GM21825 (cell line): ENCODE measurements around the gene GALNT15.

Experiments used
- ATAC-seq: cut with Tn5 transposase; IDR thresholded peaks from one replicate; pipeline ENCODE4 v1.9.1; 2021; ENCODE audit warnings: mild to moderate bottlenecking, moderate library complexity; ENCODE audit not compliant: unreplicated experiment

The GALNT15 gene

DNA sequence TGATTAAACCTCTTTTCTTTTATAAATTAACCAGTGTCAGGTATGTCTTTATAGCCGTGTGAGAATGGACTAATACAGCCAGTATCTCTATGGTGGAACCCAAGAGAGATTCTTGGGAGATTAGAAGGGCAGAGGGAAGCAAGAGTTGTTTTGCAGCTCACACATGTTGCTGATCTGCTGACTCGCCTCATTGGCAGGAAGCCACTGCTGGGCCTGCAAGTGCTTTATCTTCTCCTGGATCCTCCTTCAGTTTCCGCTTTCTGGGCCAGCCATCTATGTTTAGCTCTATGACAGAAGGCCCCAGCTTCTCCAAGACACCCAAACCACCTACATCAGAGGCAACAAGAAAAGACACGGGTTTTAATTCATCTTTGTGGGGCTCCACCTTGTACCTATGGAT, 23.4 kb upstream of the GALNT15 start:
- ATAC-seq = no peak

DNA sequence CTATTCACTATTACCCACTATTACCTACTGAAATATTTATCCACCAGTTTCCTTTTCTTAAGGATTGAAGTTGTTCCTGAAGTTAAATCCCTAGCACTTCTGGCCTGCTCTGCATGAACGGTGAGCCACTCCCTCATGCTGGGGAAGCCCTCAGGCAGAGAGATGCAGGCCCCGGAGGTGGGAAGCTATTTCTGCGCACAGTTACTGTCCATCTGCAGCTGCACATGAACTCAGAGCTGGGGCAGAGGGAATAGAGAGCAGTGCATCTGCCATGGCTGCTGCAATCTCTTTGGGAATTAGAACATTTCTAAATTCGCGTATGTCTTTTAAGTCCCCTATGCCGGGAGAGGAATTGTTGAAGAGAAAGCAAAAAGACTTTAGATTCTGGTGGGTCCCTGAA, 6.3 kb upstream of the GALNT15 start:
- no peak for ATAC-seq

DNA sequence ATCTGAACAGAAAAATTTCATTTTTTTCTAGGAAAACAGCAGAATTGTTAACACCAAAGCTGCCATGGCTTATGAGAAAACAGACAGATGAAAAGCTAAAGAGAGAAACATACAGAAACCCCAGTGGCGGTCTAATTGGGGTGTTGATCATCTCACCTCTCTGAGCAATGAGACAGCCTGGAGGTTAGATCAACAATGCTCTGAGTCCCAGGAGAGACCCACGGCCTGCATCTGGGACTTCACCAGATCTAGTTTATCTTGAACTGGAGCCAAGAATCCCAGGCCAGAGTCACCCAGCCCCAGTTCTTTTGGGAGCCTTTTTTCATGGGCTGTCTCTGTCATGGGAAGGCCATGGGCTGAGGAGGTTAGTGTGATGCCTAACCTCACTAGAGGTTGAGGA, 3.5 kb upstream of the GALNT15 start:
- no peak for ATAC-seq

DNA sequence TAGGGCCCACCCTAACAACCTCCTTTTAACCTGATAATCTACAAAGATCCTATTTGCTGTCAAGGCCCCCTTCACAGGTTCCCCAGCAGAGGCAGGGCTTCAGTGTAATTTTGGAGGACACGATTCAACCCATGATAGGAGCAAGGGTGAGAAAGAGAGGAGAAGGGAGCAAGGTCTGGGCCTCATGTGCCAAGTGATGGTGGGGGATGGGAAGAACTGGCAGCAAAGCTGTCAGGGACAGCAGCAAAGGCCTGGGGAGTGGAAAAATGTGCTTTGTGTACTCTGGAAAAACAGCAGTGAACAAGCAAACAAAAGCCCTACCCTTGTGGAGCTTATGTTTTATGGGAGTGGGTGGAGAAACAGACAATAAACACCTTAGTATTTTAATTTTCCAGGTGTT, 2.7 kb upstream of the GALNT15 start:
- no peak for ATAC-seq

DNA sequence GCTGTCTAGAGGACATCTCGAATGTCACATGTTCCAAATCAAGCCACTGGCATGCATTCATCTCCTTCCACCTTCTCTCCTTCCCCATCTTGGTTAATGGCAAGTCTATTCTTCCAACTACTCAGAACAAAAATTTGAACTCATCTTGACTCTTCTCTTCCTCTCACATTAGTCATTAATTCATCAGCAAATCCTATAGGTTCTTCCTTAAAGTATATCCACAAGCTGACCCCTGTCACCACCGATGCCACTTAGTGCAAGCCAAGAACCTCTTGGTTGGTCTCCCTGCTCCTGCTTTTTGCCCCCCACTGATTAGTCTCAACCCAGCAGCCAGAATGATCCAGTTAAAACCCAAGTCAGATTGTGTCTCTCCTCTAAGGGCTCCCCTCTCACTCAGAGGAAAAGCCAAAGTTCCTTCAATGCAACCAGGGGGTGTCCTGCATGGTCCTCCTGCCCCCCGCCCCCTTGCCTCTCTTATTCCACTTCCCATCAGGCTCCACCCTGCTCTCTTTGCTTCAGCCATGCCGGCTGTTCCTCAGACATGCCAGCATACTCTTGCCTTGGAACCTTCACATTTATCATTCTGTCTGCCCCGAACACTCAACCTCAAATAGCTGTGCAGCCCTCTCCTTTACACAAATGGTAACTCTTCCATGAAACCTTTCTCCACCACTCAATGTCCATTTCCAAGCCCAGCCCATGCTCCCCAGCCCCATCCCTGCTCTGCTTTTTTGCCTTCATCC, 1.0 kb upstream of the GALNT15 start:
- ATAC-seq = no peak

DNA sequence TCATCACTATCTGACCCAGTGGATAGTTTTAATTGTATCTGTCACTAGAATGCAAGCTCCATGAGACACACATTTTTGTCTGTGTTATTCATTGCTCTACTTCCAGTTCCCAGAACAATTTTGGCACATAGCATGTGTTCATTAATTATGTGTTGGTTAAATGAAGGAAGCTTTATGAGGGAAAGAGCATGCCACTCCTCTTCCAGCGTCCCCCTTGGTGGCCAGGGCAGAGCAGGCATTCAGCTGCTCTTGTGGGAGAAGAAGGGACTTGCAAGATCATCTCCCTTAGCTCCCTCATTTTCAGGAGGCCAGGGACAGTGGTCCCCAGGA, 489 bp upstream of the GALNT15 start:
- ATAC-seq = no peak

DNA sequence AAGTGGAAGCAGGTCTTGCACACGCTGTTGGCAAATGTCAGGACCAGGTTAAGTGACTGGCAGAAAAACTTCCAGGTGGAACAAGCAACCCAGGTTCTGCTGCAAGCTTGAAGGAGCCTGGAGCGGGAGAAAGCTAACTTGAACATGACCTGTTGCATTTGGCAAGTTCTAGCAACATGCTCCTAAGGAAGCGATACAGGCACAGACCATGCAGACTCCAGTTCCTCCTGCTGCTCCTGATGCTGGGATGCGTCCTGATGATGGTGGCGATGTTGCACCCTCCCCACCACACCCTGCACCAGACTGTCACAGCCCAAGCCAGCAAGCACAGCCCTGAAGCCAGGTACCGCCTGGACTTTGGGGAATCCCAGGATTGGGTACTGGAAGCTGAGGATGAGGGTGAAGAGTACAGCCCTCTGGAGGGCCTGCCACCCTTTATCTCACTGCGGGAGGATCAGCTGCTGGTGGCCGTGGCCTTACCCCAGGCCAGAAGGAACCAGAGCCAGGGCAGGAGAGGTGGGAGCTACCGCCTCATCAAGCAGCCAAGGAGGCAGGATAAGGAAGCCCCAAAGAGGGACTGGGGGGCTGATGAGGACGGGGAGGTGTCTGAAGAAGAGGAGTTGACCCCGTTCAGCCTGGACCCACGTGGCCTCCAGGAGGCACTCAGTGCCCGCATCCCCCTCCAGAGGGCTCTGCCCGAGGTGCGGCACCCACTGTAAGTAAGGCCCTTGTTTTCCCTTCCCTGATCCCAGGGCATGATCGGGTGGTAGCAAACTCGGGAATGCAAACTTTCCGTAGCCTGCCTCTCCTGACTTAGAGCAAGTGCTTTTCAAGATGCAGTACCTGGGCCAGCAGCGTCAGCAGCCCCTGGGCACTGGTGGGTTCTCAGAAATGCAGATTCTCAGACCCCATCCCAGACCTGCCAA, 759 bp downstream of the GALNT15 start:
- ATAC-seq = no peak

DNA sequence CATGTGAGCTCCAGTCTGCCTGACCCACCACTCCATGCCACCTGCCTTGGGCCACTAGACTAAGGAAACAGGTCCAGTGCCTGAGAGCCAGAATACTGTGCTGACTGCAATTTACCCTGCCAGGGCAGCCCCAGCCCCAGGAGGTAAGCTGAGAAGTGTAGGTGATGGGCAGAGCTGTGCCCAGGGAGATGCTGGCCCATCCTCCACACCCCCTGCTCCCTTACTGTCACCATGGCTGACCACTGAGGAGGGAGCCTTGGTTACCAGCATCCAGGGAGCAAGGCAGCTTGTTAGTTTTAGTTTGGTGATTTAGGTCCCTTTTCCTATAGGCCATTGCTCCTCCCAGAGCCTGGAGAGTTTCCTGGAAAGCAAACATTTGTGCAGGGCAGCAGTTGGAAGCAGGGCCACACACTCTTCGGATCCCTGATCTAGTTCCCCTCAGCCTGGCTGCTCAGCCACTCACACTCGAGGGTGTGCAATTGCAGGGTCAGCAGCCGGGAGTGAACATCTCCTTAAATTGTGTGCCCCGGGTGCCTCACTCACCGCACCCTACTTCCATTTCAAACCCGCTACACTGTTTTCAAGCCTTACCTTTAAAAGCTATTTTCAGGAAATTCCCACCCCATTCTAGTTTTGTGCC, 2.0 kb downstream of the GALNT15 start:
- no peak for ATAC-seq

DNA sequence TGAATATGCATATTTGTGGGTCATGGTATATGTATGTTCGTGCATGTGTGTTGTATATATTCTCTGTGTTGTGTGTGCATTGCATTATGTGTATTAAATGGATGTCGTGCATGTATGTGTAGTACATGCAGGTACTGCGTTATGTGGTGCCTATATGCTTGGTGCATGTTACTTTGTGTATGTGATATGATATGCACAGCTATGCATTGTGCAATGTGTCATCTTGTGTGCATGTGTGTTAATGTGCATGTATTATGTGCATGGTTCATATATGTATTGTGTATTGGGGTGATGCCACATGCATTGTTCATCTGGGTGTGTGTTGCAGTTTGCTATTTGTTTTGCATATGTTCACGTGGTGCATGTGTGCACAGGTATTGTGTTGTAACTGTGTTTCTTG, 2.9 kb downstream of the GALNT15 start:
- no peak for ATAC-seq

DNA sequence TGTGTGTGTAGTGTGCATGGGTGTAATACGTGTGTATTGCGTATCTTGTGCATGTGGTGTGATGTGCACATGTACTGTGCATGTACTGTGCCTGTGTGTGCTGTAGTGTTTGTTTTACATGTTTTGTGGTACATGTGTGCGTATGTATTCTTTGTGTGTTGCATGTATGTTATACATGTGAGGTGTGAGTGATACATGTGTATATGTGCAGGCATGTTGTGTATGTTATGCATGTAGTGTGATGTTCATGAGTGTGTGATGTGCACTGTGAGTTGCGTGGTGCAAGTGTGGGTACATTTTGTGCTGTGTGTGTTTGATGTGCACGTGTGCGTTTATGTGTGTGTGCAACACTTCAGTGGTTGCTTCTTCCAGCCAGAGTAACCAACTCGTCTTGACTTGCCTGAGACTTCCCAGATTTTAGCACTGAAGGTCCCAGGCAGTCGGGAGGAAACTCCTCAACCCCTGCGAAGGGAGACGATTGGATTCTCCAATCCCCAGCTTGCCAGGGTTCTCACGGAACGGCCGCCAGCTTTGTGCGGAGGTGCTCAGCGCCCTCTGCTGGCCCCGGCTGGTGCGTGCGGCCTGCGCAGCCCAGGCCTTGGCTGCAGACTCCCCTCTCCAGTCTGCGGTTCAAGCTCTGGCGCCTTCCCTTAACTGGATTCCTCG, 3.6 kb downstream of the GALNT15 start:
- ATAC-seq = peak; percentile 69

DNA sequence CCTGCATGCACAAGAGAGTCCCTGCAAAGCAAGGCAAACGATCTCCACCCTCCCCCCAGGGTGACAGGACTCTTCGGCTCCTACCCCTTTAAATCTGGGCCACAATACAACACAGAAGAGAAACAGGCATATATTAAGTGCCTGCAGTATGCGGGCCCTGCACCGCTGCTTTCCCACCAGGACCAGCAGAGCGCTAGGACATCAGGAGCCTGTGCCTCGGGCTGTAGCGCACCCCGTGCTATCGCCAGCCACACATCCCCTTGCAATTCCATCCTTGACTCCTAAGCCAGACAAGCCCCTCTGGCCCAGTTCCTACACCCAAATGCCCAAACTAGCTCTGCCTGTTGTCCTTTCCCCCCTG, 4.1 kb downstream of the GALNT15 start:
- no peak for ATAC-seq

DNA sequence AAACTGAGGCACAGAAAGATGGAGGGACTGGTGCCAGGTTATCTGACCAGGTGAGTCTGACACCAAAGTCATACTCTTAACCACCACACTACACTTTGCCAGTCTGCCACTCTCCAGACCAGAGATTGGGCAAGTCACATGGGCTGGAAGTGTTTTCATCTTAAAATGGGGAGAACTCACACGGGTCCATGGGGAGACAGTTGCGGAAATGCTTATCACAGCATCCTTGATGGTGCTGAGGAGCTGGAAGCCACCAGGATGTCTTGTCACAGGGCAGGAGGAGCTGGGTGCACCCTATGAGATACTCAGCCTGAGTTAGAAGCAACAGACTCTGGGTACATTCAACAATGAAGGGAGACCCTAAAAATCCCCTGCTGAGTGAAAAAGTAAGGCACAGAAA, 4.8 kb downstream of the GALNT15 start:
- no peak for ATAC-seq

DNA sequence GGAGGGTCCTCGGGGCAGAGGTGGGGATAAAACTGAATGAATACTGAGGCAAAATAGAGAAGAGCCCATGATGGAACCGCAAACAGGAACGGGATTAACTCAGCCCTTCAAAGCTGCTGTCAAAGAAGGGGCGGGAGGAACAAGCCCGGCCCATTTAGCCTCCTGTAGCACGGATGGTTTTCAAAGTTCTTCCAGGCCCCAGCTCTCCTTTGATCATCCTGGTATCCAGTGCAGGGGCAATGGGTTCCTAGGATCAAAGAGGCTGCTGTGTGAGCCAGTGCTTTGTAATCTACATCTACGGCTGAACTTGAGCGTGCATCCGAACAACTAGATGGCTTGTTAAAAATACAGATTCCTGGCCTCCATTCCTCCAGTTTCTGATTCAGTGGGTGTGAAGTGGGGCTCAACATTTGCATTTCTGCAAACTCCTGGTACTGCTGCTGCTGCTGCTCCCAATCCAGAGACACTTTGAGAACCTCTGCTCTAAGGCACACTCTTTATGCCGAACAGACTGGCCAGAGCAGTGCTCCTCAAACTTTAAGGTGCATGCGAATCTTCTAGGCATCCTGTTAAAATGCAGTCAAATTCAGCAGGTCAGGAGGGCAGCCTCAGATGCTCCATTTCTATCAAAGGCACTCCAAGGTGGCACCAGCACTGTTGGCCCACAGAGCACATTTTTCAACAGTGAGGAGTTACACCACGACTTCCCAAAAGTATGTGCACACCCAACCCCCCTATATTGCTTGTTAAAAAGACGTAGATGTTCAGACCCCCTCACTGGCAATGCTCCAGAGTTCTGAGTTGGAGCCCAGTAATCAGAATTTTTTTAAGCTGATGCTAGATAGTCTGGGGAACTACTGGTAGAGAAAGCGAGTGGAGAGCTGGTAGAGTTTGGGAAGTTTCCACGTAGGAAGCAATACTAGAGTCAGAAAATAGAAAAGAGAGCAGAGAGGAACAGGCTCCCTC, 5.6 kb downstream of the GALNT15 start:
- ATAC-seq = no peak

DNA sequence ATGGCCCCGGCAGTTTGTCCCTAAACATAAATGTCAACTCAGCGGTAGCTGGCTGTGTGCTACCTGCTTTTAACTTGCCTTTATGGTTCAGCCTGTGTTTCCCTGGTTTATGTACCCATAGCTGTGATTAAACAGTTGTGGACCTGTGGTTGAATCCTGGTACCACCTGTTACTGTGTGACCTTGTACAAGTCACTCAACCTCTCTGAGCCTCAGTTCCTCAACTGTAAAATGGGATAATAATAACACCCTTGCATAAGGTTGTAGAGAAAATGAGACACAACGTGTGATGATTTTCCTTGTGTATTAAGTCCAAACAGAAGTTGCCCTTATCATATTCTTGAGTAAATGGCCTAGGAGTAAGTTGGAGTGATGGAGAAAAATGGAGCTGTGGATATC, 6.3 kb downstream of the GALNT15 start:
- ATAC-seq = no peak

DNA sequence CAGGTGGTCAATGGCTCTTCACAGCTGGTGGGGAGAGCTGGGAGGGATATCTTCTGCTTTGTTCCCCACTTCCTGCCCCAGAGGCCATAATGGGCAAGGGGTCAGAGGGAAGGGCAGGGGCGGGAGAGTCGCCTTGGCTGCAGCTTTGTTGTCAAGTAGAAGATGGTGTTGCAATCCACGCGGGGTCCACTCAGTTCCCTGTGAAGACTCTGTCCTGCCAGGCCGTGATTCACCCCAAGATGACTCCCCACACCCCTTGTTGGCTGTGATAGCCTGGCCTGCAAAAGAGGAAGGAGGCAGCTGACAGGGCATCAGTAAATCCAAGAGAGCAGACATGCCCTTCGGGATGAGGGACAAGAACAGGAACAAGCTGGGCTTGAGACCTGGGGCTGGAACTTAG, 6.9 kb downstream of the GALNT15 start:
- no peak for ATAC-seq

DNA sequence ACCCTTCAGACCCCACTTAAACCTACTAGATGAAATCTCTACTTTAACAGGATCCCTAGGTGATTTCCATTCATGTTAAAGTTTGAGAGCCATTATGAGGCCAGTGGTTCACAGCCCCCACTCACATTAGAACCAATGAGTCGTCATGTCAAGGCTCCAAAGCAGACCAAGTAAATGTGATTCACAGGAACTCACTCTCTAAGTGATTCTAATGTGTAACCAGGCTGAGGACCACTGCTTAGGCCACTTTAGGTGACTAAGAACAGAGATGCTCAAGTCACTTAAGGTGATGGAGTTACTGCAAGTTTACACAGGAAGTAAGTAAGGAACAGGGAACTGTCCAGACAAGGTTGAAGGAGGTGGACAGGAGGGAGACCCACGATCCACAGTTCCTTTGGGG, 7.7 kb downstream of the GALNT15 start:
- no peak for ATAC-seq

DNA sequence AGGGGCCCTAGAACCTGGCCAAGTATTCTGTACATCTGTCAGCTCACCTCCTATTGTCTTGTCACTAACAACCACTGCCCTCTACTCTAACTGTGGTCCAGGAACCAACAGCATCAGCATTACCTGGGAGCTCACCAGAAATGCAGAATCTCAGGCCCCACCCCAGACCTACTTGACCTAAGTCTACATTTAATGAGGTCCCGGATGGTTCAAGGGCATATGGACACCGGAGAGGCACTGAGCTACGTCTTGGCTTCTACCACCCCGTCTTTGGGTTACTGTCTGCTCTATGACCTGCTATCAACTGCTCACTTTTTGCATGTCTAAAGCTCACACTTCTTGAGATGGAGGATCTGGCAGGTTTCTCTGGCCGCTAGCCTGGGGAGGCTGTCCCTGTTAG, 8.1 kb downstream of the GALNT15 start:
- no peak for ATAC-seq

DNA sequence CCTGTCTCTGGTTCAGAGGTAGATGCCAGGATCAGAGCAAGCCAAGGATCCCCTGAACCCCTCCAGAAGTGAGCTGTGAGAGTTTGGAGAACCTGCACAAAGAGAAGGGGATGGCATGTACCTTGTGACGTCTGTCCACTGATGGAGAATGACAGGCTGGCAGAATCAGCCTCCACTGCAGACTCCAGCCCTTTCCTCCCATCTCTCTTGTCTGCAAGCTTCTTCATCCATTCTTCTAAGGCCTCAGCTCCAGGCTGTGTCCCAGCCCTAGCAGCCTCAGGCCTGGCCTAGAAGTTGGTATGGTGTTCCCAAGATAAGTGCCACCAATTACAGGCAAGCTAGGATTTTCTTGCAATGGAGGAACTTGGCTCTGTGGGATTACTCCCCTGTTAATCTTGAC, 8.6 kb downstream of the GALNT15 start:
- ATAC-seq = no peak

DNA sequence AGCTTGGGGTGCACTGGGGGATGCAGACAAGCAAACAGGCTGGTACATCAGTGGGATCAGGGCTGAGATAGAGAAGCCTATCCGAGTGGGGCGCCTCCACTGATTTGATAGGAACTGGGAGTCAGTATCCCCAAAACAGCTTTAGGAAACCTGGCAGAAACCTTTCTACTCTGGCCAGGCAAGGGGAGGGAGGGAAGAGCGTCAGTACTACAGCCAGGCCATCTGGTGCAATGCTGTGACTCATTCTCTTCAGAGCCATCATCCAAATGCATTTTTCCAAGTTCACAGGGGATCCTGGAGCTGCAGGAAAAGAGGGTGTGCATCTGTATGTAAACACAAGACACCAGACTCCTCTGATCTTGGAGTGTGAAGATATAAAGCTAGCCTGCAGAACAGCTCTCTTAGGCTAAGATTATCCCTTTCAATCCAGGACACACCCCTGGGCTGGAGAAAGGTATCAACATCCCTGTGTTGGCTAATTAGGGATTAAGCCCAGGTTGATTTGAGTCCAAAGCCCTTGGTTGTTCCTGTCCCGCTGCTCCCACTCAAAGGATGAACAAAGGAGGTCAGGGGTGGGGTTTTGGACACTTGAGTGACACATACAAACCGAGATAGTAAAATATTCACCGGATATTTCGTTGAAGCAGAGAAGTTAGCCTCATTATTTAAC, 9.3 kb downstream of the GALNT15 start:
- ATAC-seq = no peak

DNA sequence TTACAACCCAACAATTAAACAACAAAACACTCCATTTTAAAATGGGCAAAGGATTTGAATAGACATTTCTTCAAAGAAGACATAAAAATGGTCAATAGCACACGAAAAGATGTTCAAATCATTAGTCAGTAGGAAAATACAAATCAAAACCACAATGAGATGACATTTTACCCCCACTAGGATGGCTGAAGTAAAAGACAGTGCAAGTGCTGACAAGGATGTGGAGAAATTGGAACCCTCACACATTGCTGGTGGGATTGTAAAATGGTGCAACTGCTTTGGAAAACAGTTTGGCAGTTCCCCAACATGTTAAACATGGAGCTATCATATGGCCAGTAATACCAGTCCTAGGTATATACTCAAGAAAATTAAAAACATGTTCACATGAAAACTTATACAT, 11.6 kb downstream of the GALNT15 start:
- no peak for ATAC-seq
